GM19193 (cell line): Measurements from ENCODE around the gene CCNE1.

Experiments used
- POLR2A ChIP-seq: IDR thresholded peaks from 4 replicates; pipeline ENCODE4 v1.6.1; 2011; ENCODE audit not compliant: insufficient read depth, insufficient read length; ENCODE audit errors: extremely low read depth

Gene CCNE1

GRCh38 chr19:29811125-29812079, at the start of gene CCNE1:
TSS of gene CCNE1 (plus strand) at chr19:29811991. CDS start at chr19:29812556, 565 bp downstream.
- peak; percentile 77 for TF ChIP-seq POLR2A

GRCh38 chr19:29763196-29763595, 48.6 kb upstream of the CCNE1 start:
- TF ChIP-seq POLR2A = no peak

DNA sequence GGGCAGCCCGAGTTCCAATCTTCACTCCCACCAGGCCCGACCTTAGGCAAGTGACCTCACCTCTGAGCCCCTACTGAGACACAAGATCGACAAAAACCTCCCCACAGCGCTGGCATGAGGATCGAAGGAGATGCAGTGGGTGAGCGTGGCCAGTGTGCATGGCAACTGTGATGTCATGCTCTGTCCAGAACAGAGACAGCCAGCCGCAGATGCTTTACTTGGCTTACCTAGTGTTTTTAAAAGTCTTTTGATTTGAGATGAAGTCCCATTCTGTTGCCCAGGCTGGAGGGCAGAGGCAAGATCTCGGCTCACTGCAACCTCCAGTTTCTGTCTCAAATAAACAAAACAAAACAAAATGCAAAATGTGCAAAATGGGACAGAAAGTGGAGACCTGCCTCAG, 47.4 kb upstream of the CCNE1 start:
- no peak for TF ChIP-seq POLR2A

- TF ChIP-seq POLR2A = no peak
Measured at GRCh38 chr19:29766100-29766499, 45.7 kb upstream of the CCNE1 start.

- TF ChIP-seq POLR2A = no peak
Measured at GRCh38 chr19:29767039-29767735, 44.6 kb upstream of the CCNE1 start.

GRCh38 chr19:29768166-29768565, 43.6 kb upstream of the CCNE1 start:
- TF ChIP-seq POLR2A = no peak

GRCh38 chr19:29769997-29770396, 41.8 kb upstream of the CCNE1 start:
- no peak for TF ChIP-seq POLR2A

DNA sequence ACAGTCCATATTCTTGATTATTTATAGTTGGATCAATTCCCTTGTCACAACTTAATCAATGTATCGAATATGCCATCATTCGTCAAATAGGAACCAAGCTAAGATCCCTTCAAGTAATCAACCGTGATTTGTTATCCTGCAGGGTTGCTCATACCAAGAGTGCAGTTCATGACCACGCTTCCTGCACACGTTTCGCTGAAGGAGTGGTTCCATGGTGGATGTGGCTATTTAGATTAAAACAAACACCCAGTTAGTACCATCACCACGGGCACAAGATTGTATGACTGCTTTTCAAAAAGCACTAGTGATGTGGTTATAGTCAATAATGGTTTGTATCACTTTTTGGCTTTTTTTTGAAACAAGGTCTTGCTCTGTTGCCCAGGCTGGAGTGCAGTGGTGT, 41.1 kb upstream of the CCNE1 start:
- TF ChIP-seq POLR2A = no peak

DNA sequence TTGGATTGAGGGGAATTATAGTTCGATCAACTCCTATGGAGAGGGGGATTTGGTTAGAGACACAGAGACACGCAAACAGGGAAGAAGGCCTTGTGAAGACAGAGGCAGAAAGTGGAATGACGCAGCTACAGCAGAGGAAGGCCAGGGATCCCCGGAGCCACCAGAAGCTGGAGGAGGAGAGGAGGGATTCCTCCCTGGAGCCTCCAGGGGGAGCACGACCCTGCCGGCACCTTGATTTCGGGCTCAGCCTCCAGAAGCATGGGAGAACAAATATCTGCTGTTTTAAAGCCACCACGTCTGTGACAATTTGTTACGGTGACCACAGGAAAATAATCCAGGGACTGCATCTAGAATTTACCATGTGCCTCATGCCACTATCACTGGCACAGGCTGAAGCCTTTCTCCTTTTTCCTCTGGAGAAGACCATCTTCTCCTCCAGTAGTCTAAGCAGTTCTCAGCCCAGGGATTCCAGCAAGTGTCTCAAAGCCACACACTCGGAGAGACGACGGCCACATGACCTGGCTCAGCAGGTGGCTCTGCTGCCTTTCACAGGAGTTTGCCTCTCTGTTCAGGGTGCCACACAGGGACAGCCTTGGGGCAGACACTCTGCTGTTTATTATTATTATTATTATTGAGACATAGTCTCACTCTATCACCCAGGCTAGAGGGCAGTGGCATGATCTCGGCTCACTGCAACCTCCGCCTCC, 39.9 kb upstream of the CCNE1 start:
- TF ChIP-seq POLR2A = no peak

- no peak for TF ChIP-seq POLR2A
Measured at GRCh38 chr19:29772696-29773095, 39.1 kb upstream of the CCNE1 start.

DNA sequence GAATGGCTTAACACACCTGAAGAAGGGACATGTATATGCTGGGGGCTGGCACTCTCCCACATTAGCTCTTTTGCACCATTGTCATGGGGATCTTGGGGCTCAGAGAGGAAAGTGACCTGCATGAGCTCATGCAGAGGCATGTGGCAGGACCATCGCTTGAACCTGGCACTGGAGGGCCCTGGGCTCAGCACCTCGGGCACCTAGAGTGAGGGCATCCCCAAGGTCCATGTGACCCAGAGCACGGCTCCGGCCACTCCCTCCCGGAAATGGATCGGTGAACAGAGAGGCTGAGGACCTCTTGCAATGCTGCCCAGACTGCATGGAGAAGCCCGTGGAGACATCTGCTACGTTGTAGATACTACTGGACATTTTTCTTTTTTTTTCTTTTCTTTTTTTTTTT, 38.6 kb upstream of the CCNE1 start:
- no peak for TF ChIP-seq POLR2A

GRCh38 chr19:29774126-29774525, 37.7 kb upstream of the CCNE1 start:
- TF ChIP-seq POLR2A = no peak

GRCh38 chr19:29777781-29778309, 33.9 kb upstream of the CCNE1 start:
- TF ChIP-seq POLR2A = no peak

DNA sequence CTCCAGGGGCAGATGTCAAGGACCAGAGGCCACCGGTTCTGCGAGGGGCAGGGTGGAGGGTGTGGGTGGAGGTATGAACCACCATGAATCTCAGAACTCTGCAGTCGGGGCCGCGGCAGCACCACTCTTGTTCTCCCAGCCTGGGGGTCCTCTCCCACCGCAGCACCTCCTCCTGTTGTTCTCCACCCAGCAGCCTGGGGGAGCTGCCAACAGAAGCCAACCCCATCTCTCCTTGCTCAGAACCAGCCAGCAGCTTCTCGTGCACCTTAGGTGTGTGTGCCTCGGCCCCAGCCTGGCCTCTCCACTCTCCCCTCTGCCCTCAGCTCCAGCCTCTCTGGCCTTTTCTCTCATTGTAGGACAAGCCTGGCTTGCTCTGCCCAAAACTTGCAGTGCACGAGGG, 31.9 kb upstream of the CCNE1 start:
- no peak for TF ChIP-seq POLR2A
